Measurements from ENCODE around the gene ARFIP1.

DNA sequence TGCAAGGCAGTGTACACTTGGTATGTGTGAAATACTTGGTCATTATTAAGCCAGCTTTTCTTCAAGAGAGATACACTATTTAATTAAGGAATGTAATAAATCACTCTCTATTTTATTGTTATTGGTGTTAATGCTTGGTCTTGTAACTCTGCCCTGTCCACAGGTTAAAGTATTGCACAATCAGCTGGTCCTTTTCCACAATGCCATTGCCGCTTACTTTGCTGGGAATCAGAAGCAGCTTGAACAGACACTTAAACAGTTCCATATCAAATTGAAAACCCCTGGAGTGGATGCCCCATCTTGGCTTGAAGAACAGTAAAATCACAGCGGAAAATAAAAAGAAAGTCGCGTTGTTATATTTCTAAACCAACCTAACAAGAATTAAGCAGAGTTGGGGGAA lies 130.1 kb downstream of the ARFIP1 start:
- TF ChIP-seq MYC (IDR thresholded peaks at IDR 0.05; ENCODE audit: low read depth, low read length) (no peak), MYC (CRISPR knock-in tag; IDR thresholded peaks at IDR 0.05; ENCODE audit: borderline replicate concordance, low read depth) (no peak), KLF13 (tag; IDR thresholded peaks at IDR 0.05; ENCODE audit: borderline replicate concordance, low read depth) (no peak), POLR2A (conservative IDR thresholded peaks at IDR 0.05) (no peak), ZNF263 (CRISPR knock-in tag; IDR thresholded peaks at IDR 0.05; ENCODE audit: borderline replicate concordance) (no peak), POLR3A (IDR thresholded peaks at IDR 0.05; ENCODE audit: borderline replicate concordance, extremely low read depth, insufficient read depth, insufficient read length) (no peak), ATF1 (CRISPR knock-in tag; IDR thresholded peaks at IDR 0.05) (no peak), ATF1 (tag; IDR thresholded peaks at IDR 0.05) (no peak), BRCA1 (IDR thresholded peaks at IDR 0.05) (no peak), BRCA1 (CRISPR knock-in tag; IDR thresholded peaks at IDR 0.05) (no peak), ESRRA (IDR thresholded peaks at IDR 0.05; ENCODE audit: borderline replicate concordance, low read depth) (no peak), RAD51 (IDR thresholded peaks at IDR 0.05; ENCODE audit: borderline replicate concordance, low read depth) (no peak), YY1 (IDR thresholded peaks at IDR 0.05; ENCODE audit: borderline replicate concordance in 1 of 3, control insufficient read depth in 1 of 3, extremely low read depth in 1 of 3, insufficient read depth in 3 of 3, insufficient read length in 1 of 3, insufficient replicate concordance in 2 of 3, low read depth in 1 of 3, low read length in 2 of 3) (no peak), PCBP1 (IDR thresholded peaks at IDR 0.05; ENCODE audit: low read depth, low read length, poor library complexity, severe bottlenecking) (no peak)
- TF ChIP-seq, protein P1, sequence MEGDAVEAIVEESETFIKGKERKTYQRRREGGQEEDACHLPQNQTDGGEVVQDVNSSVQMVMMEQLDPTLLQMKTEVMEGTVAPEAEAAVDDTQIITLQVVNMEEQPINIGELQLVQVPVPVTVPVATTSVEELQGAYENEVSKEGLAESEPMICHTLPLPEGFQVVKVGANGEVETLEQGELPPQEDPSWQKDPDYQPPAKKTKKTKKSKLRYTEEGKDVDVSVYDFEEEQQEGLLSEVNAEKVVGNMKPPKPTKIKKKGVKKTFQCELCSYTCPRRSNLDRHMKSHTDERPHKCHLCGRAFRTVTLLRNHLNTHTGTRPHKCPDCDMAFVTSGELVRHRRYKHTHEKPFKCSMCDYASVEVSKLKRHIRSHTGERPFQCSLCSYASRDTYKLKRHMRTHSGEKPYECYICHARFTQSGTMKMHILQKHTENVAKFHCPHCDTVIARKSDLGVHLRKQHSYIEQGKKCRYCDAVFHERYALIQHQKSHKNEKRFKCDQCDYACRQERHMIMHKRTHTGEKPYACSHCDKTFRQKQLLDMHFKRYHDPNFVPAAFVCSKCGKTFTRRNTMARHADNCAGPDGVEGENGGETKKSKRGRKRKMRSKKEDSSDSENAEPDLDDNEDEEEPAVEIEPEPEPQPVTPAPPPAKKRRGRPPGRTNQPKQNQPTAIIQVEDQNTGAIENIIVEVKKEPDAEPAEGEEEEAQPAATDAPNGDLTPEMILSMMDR (IDR thresholded peaks at IDR 0.05 in 2 of 3, conservative IDR thresholded peaks at IDR 0.05 in 1 of 3; ENCODE audit: insufficient read depth in 2 of 3, low read depth in 1 of 3, low read length in 3 of 3): no peak
- TF ChIP-seq, protein P2, sequence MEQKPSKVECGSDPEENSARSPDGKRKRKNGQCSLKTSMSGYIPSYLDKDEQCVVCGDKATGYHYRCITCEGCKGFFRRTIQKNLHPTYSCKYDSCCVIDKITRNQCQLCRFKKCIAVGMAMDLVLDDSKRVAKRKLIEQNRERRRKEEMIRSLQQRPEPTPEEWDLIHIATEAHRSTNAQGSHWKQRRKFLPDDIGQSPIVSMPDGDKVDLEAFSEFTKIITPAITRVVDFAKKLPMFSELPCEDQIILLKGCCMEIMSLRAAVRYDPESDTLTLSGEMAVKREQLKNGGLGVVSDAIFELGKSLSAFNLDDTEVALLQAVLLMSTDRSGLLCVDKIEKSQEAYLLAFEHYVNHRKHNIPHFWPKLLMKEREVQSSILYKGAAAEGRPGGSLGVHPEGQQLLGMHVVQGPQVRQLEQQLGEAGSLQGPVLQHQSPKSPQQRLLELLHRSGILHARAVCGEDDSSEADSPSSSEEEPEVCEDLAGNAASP (IDR thresholded peaks at IDR 0.05): no peak
